Left ventricle myocardium inferior (tissue), 1 donor: ENCODE data around the gene ZNF385C. TPM values are rescaled to one million over a fixed set of nuclear protein-coding genes. Genes with fewer than 3 reads are reported as not detected.
"Not testable (repeated sequence)": the region's sequence is repeated elsewhere in the genome, so short reads cannot be mapped to it uniquely, and the experiment has no call there.

ENCODE experiments used
- DNase-seq: peaks from one replicate; pipeline ENCODE4 v3.0.0-alpha.2; 2020
- H3K27ac ChIP-seq: fragments of 200-600 bp; replicated peaks from 2 replicates; pipeline ENCODE4 v1.8.0; 2021
- H3K27me3 ChIP-seq: fragments of 200-600 bp; 2 replicates; pipeline ENCODE4 v1.8.0; 2021; ENCODE audit warnings: low read depth
- H3K36me3 ChIP-seq: fragments of 200-600 bp; 2 replicates; pipeline ENCODE4 v1.8.0; 2021
- H3K4me1 ChIP-seq: fragments of 200-600 bp; 2 replicates; pipeline ENCODE4 v1.8.0; 2021
- H3K4me3 ChIP-seq: fragments of 200-600 bp; 2 replicates; pipeline ENCODE4 v1.8.0; 2021; ENCODE audit warnings: mild to moderate bottlenecking, moderate library complexity
- H3K9me3 ChIP-seq: fragments of 200-600 bp; replicated peaks from 2 replicates; pipeline ENCODE4 v1.8.0; 2021
- CTCF ChIP-seq: fragments of 200-600 bp; IDR thresholded peaks from 2 replicates; pipeline ENCODE4 v1.8.0; 2021; ENCODE audit warnings: antibody characterized with exemption, mild to moderate bottlenecking, borderline replicate concordance
- intact Hi-C: fragments of 100-400 bp; cut with micrococcal nuclease; formaldehyde crosslinking; loops from one replicate; pipeline ENCODE4 v1.11.0; 2022
- long read RNA-seq: library from polyadenylated mRNA; unstranded; transcript quantifications from one replicate; pipeline ENCODE4 v2.0.0, GENCODE V29; 2021
- total RNA-seq: library from RNA; stranded (reverse); fragmentation: NEBNext Ultra II Directional; extraction: Animal tissue kit (Norgen Biotek cat#: 25700); gene quantifications from one replicate; pipeline ENCODE4 v1.2.1, GENCODE V29; 2021
- donor health status: DM: no; HTN: yes; CAD: no; lungs with severe emphysema.

The ZNF385C gene
- 0.49 TPM for total RNA-seq
- long read RNA-seq, partial matches to known transcripts, result 0 of 1 reads
- long read RNA-seq, other reads (novel, unspliced or antisense), result 1 of 1 reads

GRCh38 chr17:42097691-42098631 is at the start of gene ZNF385C:
Gene ZNF385C, minus strand, starts transcription at chr17:42098473. Its CDS starts 35,417 bp downstream, at chr17:42063056.
- no peak for TF ChIP-seq CTCF
- Histone ChIP-seq H3K9me3 (no peaks in the 10 kb centered on the region), H3K4me3 (no peak within 1 kb of the TSS), H3K36me3 (no peaks in the 10 kb centered on the region), H3K4me1 (peaks cover 13% of the 10 kb centered on the region), H3K27me3 (peaks cover 42% of the 10 kb centered on the region), H3K27ac (no peak within 1 kb of the TSS)
- no peak for DNase-seq
- intact Hi-C loops, result no loop called here

- no peak for DNase-seq
- peaks cover 23% of the 10 kb centered on the region for H3K36me3 ChIP-seq
- no peaks in the 10 kb centered on the region for H3K9me3 ChIP-seq
- no peaks in the 10 kb centered on the region for H3K27me3 ChIP-seq
- H3K27ac ChIP-seq, result no peak overlapping the region
- no peak for TF ChIP-seq CTCF
- H3K4me1 ChIP-seq, result peaks cover 54% of the 10 kb centered on the region
- H3K4me3 ChIP-seq, result no peak overlapping the region
- intact Hi-C loops, result no loop called here
These were observed 48.8 kb upstream of the ZNF385C start for GRCh38 chr17:42146911-42147607.

GRCh38 chr17:42143138-42143537 is 44.9 kb upstream of the ZNF385C start:
- H3K27me3 ChIP-seq, H3K36me3 ChIP-seq, H3K4me3 ChIP-seq, DNase-seq, intact Hi-C loops, H3K9me3 ChIP-seq: not testable (repeated sequence)
- peaks cover 54% of the 10 kb centered on the region for H3K4me1 ChIP-seq
- peak overlapping the region; percentile 56 for H3K27ac ChIP-seq

GRCh38 chr17:42142371-42142896 is 44.2 kb upstream of the ZNF385C start:
- intact Hi-C loops, result no loop called here
- Histone ChIP-seq H3K4me3 (no peak overlapping the region), H3K27ac (peak overlapping the region; percentile 56), H3K27me3 (no peaks in the 10 kb centered on the region), H3K36me3 (peaks cover 7% of the 10 kb centered on the region), H3K4me1 (peaks cover 61% of the 10 kb centered on the region), H3K9me3 (no peaks in the 10 kb centered on the region)
- no peak for TF ChIP-seq CTCF
- DNase-seq, result no peak

GRCh38 chr17:42141382-42141781 is 43.1 kb upstream of the ZNF385C start:
- Histone ChIP-seq H3K36me3 (peaks cover 7% of the 10 kb centered on the region), H3K27ac (peak overlapping the region; percentile 56), H3K9me3 (no peaks in the 10 kb centered on the region), H3K4me3 (no peak overlapping the region), H3K4me1 (peaks cover 72% of the 10 kb centered on the region), H3K27me3 (no peaks in the 10 kb centered on the region)
- intact Hi-C loops, result no loop called here
- no peak for DNase-seq
- TF ChIP-seq CTCF, result no peak

GRCh38 chr17:42140690-42141089 is 42.4 kb upstream of the ZNF385C start:
- intact Hi-C loops, H3K27me3 ChIP-seq, H3K27ac ChIP-seq, H3K9me3 ChIP-seq, DNase-seq, H3K36me3 ChIP-seq, H3K4me3 ChIP-seq: not testable (repeated sequence)
- H3K4me1 ChIP-seq, result peaks cover 79% of the 10 kb centered on the region
